Measurements from ENCODE around the gene C10orf90.
"Not testable (repeated sequence)": the region's sequence is repeated elsewhere in the genome, so short reads cannot be mapped to it uniquely, and the experiment has no call there.

The C10orf90 gene

GRCh38 chr10:126558881-126559280 lies 111.6 kb downstream of the C10orf90 start:
- H3K4me3 ChIP-seq (ENCODE audit: low read depth, low read length) = no peak overlapping the region

- H3K4me3 ChIP-seq (ENCODE audit: low read depth, low read length) = no peak overlapping the region
Measured at GRCh38 chr10:126551202-126551601, 119.3 kb downstream of the C10orf90 start.

GRCh38 chr10:126550586-126550985 lies 119.9 kb downstream of the C10orf90 start:
- H3K4me3 ChIP-seq (ENCODE audit: low read depth, low read length) = not testable (repeated sequence)

GRCh38 chr10:126549344-126549743 lies 121.1 kb downstream of the C10orf90 start:
- no peak overlapping the region for H3K4me3 ChIP-seq (ENCODE audit: low read depth, low read length)

GRCh38 chr10:126544565-126544964 lies 125.9 kb downstream of the C10orf90 start:
- no peak overlapping the region for H3K4me3 ChIP-seq (ENCODE audit: low read depth, low read length)

- no peak overlapping the region for H3K4me3 ChIP-seq (ENCODE audit: low read depth, low read length)
Measured at GRCh38 chr10:126538439-126539135, 131.9 kb downstream of the C10orf90 start.

GRCh38 chr10:126536656-126537055 lies 133.8 kb downstream of the C10orf90 start:
- H3K4me3 ChIP-seq (ENCODE audit: low read depth, low read length) = no peak overlapping the region

- H3K4me3 ChIP-seq (ENCODE audit: low read depth, low read length) = no peak overlapping the region
Measured at GRCh38 chr10:126536148-126536547, 134.3 kb downstream of the C10orf90 start.

GRCh38 chr10:126533644-126534043 lies 136.8 kb downstream of the C10orf90 start:
- no peak overlapping the region for H3K4me3 ChIP-seq (ENCODE audit: low read depth, low read length)

GRCh38 chr10:126528315-126528835 lies 142.1 kb downstream of the C10orf90 start:
- H3K4me3 ChIP-seq (ENCODE audit: low read depth, low read length) = no peak overlapping the region

GRCh38 chr10:126527645-126528314 lies 142.7 kb downstream of the C10orf90 start:
- H3K4me3 ChIP-seq (ENCODE audit: low read depth, low read length) = no peak overlapping the region

GRCh38 chr10:126525326-126525725 lies 145.2 kb downstream of the C10orf90 start:
- no peak overlapping the region for H3K4me3 ChIP-seq (ENCODE audit: low read depth, low read length)

GRCh38 chr10:126524526-126524925 lies 146.0 kb downstream of the C10orf90 start:
- H3K4me3 ChIP-seq (ENCODE audit: low read depth, low read length) = no peak overlapping the region

GRCh38 chr10:126523071-126523470 lies 147.4 kb downstream of the C10orf90 start:
- no peak overlapping the region for H3K4me3 ChIP-seq (ENCODE audit: low read depth, low read length)

- no peak overlapping the region for H3K4me3 ChIP-seq (ENCODE audit: low read depth, low read length)
Measured at GRCh38 chr10:126521399-126521798, 149.1 kb downstream of the C10orf90 start.

GRCh38 chr10:126520751-126521317 lies 149.7 kb downstream of the C10orf90 start:
- H3K4me3 ChIP-seq (ENCODE audit: low read depth, low read length) = no peak overlapping the region

- H3K4me3 ChIP-seq (ENCODE audit: low read depth, low read length) = no peak overlapping the region
Measured at GRCh38 chr10:126519992-126520391, 150.5 kb downstream of the C10orf90 start.

- no peak overlapping the region for H3K4me3 ChIP-seq (ENCODE audit: low read depth, low read length)
Measured at GRCh38 chr10:126519185-126519584, 151.3 kb downstream of the C10orf90 start.

- no peak overlapping the region for H3K4me3 ChIP-seq (ENCODE audit: low read depth, low read length)
Measured at GRCh38 chr10:126518218-126519080, 152.0 kb downstream of the C10orf90 start.

GRCh38 chr10:126516515-126516914 lies 154.0 kb downstream of the C10orf90 start:
- no peak overlapping the region for H3K4me3 ChIP-seq (ENCODE audit: low read depth, low read length)

GRCh38 chr10:126511917-126512479 lies 158.5 kb downstream of the C10orf90 start:
- H3K4me3 ChIP-seq (ENCODE audit: low read depth, low read length) = no peak overlapping the region
